ENCODE data around the gene MATN4. TPM values are rescaled to one million over a fixed set of nuclear protein-coding genes. Genes with fewer than 3 reads are reported as not detected.

The MATN4 gene
- total RNA-seq, 1 experiment from 2014 or later, result 0.18 TPM

Other genes with a start within 250 kb of the MATN4 start
- gene KCNS1, start 207.2 kb downstream of the MATN4 start, total RNA-seq (2014; rRNA removed; shearing (Covaris generic)), result not detected in 2 replicates
- not detected in 2 replicates for gene WFDC5, start 193.1 kb downstream of the MATN4 start, total RNA-seq (2014; rRNA removed; shearing (Covaris generic))
- not detected in 2 replicates for gene WFDC12, start 183.8 kb downstream of the MATN4 start, total RNA-seq (2014; rRNA removed; shearing (Covaris generic))
- not detected in 2 replicates for gene PI3, start 133.4 kb downstream of the MATN4 start, total RNA-seq (2014; rRNA removed; shearing (Covaris generic))
- not detected in 2 replicates for gene SEMG1, start 101.3 kb downstream of the MATN4 start, total RNA-seq (2014; rRNA removed; shearing (Covaris generic))
- not detected in 2 replicates for gene SEMG2, start 86.9 kb downstream of the MATN4 start, total RNA-seq (2014; rRNA removed; shearing (Covaris generic))
- gene SLPI, start 53.7 kb downstream of the MATN4 start, total RNA-seq (2014; rRNA removed; shearing (Covaris generic)), result not detected in 2 replicates
- gene RBPJL, start 1.5 kb downstream of the MATN4 start, total RNA-seq (2014; rRNA removed; shearing (Covaris generic)), result not detected in 2 replicates
- 47.4 and 48.7 TPM in 2 replicates for gene SDC4, start 40.1 kb upstream of the MATN4 start, total RNA-seq (2014; rRNA removed; shearing (Covaris generic))
- gene SYS1, start 54.9 kb upstream of the MATN4 start, total RNA-seq (2014; rRNA removed; shearing (Covaris generic)), result 24.2 and 27.8 TPM in 2 replicates
- not detected in 2 replicates for gene TP53TG5, start 70.0 kb upstream of the MATN4 start, total RNA-seq (2014; rRNA removed; shearing (Covaris generic))
- 5.2 and 8.1 TPM in 2 replicates for gene DBNDD2, start 100.0 kb upstream of the MATN4 start, total RNA-seq (2014; rRNA removed; shearing (Covaris generic))
- gene PIGT, start 107.8 kb upstream of the MATN4 start, total RNA-seq (2014; rRNA removed; shearing (Covaris generic)), result 106 and 110 TPM in 2 replicates
- gene WFDC2, start 161.5 kb upstream of the MATN4 start, total RNA-seq (2014; rRNA removed; shearing (Covaris generic)), result 5.0 and 6.6 TPM in 2 replicates
- gene SPINT3, start 207.3 kb upstream of the MATN4 start, total RNA-seq (2014; rRNA removed; shearing (Covaris generic)), result not detected in 2 replicates
- not detected in 2 replicates for gene WFDC6, start 231.2 kb upstream of the MATN4 start, total RNA-seq (2014; rRNA removed; shearing (Covaris generic))
- gene EPPIN, start 239.1 kb upstream of the MATN4 start, total RNA-seq (2014; rRNA removed; shearing (Covaris generic)), result not detected in 2 replicates

All from SJCRH30 (cell line).